Measurements from ENCODE around the gene AKTIP. TPM values are rescaled to one million over a fixed set of nuclear protein-coding genes. Genes with fewer than 3 reads are reported as not detected.
"Not testable (repeated sequence)": the region's sequence is repeated elsewhere in the genome, so short reads cannot be mapped to it uniquely, and the experiment has no call there.

Gene AKTIP
- total RNA-seq, 1 donor from 2014 or later: 31.2 TPM

DNA sequence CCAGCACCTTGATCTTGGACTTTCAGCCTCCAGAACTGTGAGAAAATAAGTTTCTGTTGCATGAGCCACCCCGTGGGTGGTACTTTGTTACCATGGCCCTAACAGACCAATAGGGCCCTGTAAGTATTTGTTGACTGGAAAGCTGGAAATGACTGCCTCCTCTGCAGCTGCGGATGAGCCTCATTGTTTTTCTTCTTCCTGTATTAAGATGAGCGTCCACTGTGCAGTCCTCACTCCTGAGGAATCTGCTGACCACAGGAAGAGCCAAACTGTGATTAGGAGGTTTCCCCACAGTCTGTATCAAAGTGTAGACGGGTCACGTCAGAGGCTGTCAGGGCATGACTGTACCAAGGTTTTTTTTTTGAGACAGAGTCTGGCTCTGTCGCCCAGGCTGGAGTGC, 12.2 kb upstream of the AKTIP start:
- DNase-seq: no peak

DNA sequence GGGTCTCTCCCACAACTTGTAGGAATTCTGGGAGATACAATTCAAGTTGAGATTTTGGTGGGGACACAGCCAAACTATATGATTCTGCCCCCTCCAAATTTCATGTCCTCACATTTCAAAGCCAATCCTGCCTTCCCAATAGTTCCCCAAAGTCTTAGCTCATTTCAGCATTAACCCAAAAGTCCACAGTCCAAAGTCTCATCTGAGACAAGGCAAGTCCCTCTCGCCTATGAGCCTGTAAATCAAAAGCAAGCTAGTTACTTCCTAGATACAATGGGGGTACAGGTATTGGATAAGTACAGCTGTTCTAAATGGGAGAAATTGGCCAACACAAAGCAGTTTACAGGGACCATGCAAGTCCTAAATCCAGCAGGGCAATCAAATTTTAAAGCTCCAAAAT, 9.8 kb upstream of the AKTIP start:
- not testable (repeated sequence) for DNase-seq

- no peak for DNase-seq
These were observed 8.6 kb upstream of the AKTIP start for GRCh38 chr16:53511403-53512280.

- DNase-seq: no peak
These were observed 8.0 kb upstream of the AKTIP start for GRCh38 chr16:53511084-53511402.

GRCh38 chr16:53510704-53511070, 7.7 kb upstream of the AKTIP start:
- no peak for DNase-seq

GRCh38 chr16:53509906-53510703, 7.1 kb upstream of the AKTIP start:
- peak; percentile 71 for DNase-seq

DNA sequence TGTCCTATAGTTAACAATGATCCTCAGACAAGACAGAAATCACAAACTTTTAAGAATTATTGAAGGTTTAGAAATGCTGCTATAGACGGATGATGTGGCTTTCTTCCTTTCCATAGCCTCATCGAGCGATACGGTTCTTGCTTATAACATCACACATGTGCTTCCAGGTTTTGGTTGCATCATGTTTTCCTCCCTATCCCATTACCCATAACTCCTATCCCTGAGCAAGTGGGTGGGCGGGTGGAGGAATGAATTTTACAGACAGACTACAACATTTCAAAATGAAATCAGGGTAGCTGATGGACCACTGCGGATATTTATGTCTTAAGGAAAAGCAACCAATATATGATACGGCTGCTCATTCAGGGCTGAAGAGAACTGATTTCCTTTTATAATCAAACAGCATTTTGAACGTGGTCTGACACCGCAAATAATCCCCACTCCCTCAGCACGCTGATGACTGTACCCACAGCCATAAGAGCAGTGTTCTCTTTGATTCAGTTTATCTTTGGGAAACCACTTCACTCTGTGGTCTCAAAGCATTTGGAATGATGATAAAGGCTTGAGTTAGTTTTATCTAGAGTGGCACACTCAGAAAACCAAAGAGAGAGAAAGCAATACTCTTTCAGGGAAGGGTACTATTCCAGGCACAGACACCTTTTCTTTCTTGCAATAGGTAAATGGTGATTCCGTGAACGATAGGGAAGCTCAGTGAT, 4.6 kb upstream of the AKTIP start:
- DNase-seq: no peak

DNA sequence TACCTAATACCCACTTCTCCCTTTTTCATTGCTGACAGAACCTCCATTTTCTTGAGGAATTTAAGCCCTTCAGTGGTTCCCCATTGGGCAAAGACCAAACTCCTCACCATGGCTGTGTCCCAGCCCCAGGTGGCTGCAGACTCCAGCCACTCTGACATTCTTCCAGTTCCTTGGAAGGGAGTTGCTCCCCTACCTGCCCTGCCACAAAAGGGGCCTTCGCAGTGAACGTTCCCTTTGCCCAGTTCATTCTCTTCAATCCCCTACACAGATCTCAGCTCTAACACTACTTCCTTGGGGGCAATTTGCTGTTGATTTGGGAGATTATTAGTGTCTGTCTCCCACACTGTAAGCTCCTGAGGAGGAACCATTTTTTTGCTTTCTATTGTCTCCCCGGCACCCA, 3.2 kb upstream of the AKTIP start:
- DNase-seq: no peak

DNA sequence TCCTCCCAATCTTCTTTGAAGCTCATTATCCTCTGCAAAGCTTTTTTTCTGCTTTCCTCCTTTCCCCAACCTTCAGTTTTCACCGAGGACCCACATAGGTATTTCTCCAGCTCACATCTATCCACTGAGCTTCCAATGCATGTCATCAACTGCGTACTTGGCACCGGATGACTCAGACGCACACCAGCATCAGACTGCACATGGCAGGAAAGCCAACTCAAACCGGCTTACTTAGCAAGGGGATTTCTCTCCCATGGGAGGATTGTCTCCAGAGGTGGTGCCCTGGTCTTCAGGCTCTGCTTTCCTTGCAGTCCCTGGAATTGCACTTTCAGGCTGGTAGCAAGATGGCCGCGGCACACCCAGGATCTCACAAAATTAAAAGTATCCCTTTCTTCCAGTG, 1.7 kb upstream of the AKTIP start:
- DNase-seq: peak; percentile 33

- peak; percentile 77 for DNase-seq
These were observed 1.1 kb upstream of the AKTIP start for GRCh38 chr16:53503991-53504663.

DNA sequence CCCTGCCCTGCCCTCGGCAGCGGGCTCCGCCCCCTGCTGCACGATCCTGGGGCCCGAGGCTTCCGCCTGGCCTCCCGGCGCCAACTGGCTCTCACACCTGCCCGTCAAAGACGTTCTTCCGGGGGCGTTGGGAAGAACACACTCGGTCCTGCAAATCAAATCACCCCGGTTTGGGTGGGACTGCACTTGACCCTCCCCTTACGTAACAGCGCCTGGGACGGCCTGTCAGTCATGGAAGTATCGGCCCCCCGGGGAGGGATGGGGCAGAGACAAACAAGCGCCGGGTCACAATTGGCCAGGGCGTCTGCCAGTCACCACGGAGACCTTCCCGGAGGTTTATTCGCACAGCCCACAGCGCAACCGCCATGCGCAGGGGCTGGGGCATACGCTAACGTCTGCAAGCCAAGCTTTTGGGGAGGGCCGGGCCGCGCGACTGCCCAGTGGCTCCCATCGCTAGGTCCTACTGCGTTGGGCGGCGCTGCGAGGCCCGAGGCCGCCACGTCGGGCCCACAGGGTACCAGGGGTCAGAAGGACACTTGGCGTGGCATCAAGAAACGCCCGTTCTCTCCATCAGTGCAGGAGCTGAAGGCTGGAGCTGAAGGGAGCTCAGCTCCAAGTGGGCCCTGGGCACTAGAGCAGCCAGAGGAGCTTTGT, 388 bp upstream of the AKTIP start:
- DNase-seq: peak; percentile 100

DNA sequence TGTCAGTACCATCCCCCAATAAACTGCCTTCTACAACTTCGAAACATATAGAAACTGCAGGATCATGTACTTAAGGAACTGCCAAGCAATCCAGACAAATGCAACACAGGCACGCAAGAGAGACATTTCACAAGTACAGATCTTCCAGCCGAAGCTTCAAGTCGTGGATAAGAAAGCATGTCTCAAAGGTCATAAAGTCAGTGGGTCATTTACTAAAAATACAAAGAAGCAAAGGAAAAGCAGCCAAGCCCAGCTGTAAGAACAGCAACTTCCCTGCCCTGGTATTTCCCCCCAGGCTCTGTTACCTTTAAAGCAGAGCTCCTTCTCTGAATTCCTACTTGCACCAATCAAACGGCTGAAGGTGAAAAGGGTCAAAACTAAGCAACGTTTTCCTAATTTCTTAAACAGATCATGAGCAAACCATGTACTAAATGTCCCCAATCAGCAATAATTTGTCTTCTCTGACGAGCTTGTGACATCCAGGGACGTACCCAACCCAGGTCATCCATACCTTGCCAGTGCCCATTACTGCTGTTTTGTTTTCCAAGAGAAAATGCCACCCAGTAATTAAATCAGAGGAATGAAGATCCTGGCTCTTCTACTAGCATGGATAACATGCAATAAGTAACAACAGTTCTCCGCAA, 1.7 kb downstream of the AKTIP start:
- no peak for DNase-seq

- no peak for DNase-seq
These were observed 4.0 kb downstream of the AKTIP start for GRCh38 chr16:53498984-53499383.

DNA sequence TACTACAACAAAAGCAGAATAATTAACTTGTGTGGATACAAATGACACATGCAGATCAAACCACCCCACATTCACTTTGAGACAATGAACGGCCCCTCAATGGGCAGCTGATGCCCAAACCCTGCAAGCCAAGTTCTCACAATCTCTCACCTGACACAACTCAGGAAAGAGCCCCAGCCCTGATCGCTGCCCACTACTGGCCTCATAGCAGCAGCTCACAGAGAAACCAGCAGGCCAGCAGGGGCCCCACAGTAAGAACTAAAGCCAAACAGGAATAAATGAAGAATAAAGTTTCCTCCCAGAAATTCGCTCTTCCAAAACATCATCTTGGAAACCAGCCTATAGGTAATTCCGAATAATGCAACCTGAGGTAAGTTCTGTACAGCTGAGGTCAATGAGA, 7.7 kb downstream of the AKTIP start:
- DNase-seq: no peak

GRCh38 chr16:53494636-53495035, 8.4 kb downstream of the AKTIP start:
- no peak for DNase-seq

DNA sequence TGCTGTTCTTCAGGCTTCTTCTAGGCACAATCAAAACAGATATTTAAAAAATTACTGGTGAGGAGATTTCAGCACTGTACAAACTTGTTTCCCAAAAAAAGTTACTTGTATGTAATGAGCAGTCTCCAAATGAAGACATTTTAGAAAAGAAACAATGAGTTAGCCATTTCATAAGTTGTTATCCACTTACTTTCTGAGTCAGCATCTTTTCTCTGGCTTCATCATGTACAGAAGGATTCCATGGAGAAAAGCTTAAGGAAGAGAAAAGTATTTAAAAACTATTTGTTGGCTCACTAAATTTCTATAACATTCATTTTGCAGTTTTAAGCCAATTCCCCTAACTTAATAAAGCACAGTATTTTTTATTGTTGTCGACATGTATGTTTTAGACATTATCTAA, 10.5 kb downstream of the AKTIP start:
- no peak for DNase-seq

DNA sequence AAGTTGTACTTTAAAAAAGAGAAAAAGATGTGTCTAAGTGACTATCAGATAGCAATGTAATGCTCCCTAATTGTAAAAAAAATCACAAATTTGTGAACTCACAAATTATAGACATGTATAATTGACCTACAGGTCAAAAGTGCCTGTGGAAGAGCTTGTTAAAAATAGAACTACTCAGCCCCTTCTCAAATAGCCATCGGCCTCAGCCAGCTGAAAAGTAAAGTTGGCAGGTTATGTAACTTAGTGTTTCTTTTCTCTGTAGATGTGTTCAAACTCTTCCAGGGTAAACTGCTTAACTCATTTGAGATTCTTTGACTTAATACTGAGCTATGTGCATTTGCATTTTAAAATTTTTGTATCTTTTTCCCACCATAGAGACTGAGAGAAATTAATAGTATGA, 13.3 kb downstream of the AKTIP start:
- DNase-seq: no peak

- no peak for DNase-seq
These were observed 16.8 kb downstream of the AKTIP start for GRCh38 chr16:53486230-53486629.

DNA sequence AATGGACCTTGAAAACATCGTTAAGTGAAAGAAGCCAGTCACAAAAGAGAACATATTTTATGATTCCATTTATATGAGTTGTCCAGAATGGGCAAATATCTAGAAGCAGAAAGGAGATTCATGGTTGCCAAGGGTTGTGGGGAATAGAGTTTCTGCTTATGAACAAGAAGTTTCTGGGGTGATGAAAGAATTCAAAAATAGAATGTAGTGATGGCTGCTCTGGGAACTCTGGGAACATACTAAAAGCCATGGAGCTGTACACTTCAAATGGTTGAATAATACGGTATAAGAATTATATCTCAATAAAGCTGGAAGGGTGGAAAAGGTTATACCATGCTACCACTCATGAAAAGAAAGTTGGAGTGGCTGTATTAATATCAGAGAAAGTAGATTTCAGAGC, 18.5 kb downstream of the AKTIP start:
- DNase-seq: no peak

- DNase-seq: no peak
These were observed 20.9 kb downstream of the AKTIP start for GRCh38 chr16:53482123-53482522.

DNA sequence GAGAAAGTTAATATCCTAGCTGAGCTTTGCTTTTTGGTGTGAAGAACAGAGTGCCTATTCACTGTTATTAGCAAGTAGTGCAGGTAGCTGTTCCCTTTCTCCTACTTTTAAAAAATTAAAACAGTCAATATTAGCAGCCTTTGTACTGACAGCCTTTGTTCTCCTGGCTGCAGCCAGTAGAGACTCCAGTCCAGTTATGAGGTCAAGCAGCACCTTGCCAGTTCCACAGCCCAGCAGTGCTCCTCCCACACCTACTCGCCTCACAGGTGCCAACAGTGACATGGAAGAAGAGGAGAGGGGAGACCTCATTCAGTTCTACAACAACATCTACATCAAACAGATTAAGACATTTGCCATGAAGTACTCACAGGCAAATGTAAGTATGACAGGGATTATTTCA, 22.6 kb downstream of the AKTIP start:
- no peak for DNase-seq

- DNase-seq: no peak
These were observed 24.0 kb downstream of the AKTIP start for GRCh38 chr16:53478965-53479364.
